Hepatic stellate cell (primary cell): ENCODE results near the gene PLEKHA7.
"Not testable (repeated sequence)": the region's sequence is repeated elsewhere in the genome, so short reads cannot be mapped to it uniquely, and the experiment has no call there.

Experiments
- DNase-seq: peaks from one replicate; pipeline ENCODE4 v3.0.0; 2011; ENCODE audit warnings: low spot score

The PLEKHA7 gene

DNA sequence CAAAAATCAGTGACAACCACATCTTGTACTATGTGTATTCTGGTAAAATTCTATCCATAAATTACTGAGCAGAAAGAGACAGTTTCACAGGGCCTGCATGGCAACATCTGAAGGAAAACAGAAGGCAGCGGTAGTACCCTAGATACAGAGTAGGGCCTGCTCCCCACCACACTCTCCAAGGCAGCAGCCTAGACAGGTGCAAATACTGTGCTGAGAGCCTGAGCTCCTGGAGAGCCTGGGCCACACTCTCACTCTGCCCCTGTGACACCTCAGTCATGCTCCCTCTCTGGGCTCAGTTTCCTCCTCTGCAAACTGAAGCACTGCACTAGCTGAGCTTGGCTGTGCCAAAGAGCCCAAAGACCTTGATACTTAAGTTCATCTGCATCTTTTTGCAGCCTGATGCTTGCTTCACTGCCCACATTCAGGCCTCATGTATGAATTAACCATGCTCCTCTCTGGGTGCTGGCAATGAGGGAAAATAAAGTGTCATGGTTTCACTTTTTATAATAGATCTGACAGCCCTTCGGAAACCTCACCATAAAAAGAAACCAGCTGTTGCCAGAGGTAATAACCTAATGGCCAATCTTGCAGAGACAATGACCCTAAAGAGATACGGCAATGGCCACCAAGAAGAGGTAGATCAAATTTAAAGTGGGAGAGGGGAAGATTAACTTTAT, 104.7 kb downstream of the PLEKHA7 start:
- DNase-seq: no peak

GRCh38 chr11:16905375-16905774, 108.8 kb downstream of the PLEKHA7 start:
- DNase-seq: no peak

DNA sequence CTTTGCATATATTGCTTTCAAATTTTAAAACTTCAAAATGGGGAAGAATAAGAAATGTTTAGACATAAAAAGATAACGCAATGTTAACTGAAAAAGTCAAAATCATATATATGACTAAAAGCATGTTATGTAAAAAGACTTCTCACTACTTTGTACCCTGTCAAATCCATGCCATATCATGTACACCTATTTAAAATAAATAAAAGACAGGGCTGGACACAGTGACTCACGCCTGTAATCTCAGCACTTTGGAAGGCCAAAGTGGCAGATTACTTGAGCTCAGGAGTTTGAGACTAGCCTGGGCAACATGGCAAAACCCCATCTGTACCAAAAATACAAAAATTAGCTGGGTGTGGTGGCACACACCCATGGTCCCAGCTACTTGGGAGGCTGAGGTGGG, 109.5 kb downstream of the PLEKHA7 start:
- DNase-seq: not testable (repeated sequence)

GRCh38 chr11:16902781-16903378, 111.3 kb downstream of the PLEKHA7 start:
- no peak for DNase-seq

GRCh38 chr11:16902182-16902581, 112.0 kb downstream of the PLEKHA7 start:
- DNase-seq: no peak

DNA sequence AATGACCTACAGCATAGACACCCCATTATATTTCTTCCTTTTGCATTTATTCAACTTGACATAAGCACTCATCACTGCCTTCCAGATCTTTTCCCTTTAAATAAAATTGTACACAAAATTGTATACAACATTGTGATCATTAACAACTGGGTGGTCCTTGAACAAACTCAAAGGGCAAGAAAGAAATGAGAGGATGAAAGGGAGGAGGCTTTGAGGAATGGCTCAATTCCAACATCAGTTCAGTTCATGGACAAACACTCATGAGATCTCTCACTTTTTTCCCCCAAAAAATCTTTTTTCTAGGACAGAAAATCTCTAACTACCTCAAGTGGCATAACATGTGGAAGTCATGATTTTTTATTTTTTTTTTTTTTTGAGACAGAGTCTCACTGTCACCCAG, 113.7 kb downstream of the PLEKHA7 start:
- DNase-seq: no peak

DNA sequence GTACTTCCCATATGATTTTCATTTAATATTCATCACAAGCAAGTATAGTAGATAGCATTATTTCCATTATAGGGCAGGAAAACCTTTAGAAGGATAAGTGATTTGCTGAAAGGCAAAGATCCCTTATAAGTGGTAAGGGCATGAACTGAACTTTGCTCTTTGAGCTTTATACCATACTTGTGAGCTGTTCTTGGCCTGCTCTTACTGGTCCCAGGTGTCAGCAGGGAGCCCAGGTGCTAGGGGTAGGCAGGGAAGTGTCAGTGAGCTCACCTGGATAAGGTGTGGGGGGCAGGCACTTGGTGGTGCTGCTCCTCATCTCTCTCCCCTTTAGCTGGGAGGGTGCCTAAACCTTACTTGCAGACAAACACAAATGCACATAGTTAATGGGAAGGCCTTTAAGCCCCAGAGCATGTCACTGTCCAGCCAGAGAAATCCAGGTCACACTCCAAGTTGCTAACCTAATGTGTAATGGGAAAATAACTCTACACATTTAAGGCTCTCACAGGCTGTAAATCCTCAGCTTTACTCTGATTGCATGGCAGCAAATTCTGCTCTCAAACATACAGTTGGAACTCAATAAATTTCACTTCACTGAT, 114.4 kb downstream of the PLEKHA7 start:
- no peak for DNase-seq

- DNase-seq: no peak
These were observed 115.8 kb downstream of the PLEKHA7 start for GRCh38 chr11:16898274-16898985.

GRCh38 chr11:16897470-16898061, 116.6 kb downstream of the PLEKHA7 start:
- no peak for DNase-seq

GRCh38 chr11:16896729-16897469, 117.3 kb downstream of the PLEKHA7 start:
- DNase-seq: no peak

GRCh38 chr11:16895306-16895705, 118.9 kb downstream of the PLEKHA7 start:
- no peak for DNase-seq

- no peak for DNase-seq
These were observed 120.7 kb downstream of the PLEKHA7 start for GRCh38 chr11:16893456-16894066.

GRCh38 chr11:16891964-16892363, 122.2 kb downstream of the PLEKHA7 start:
- DNase-seq: peak; percentile 72

DNA sequence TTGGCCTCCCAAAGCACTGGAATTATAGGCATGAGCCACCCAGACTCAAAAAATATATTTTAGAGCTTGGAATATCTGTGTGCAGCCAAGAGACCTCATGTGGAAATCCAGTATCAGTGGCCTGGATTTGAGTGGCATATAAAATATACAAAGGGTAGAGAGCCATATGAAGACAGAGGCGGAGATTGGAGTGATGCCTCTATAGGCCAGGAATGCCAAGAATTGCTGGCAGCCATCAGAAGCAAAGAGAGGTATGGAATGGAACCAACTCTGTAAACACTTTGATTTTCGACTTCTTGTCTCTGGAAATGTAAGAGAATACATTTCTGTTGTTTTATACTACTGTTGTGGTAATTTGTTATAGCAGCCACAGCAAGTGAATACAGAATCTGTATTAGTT, 123.0 kb downstream of the PLEKHA7 start:
- DNase-seq: no peak

GRCh38 chr11:16890442-16890841, 123.8 kb downstream of the PLEKHA7 start:
- no peak for DNase-seq

DNA sequence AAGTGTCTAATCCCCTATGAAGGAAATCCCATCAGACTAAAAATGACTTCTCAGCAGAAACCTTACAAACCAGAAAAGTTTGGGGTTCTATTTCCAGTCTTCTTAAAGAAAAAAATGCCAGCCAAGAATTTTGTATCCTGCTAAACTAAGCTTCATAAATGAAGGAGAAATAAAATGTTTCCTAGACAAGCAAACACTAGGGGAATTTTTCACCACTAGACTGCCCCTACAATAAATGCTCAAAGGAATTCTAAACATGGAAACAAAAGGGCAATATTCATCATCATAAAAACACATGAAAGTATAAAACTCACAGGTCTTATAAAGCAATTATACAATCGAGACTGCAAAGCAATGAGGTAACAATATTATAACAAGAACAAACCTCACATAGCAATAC, 124.3 kb downstream of the PLEKHA7 start:
- DNase-seq: no peak

DNA sequence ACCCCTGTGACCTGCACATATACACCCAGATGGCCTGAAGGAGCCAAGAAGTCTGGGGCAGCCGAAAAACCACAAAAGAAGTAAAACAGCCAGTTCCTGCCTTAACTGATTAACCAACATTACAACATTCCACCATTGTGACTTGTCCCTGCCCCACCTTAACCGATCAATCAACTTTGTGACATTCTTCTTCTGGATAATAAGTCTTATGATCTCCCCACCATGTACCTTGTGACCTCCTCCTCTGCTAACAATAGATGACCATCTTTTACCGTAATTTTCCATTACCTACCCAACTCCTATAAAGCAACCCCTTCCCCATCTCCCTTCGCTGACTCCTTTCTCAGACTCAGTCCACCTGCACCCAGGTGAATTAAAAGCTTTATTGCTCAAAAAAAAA, 125.2 kb downstream of the PLEKHA7 start:
- not testable (repeated sequence) for DNase-seq

GRCh38 chr11:16887887-16888286, 126.3 kb downstream of the PLEKHA7 start:
- not testable (repeated sequence) for DNase-seq

DNA sequence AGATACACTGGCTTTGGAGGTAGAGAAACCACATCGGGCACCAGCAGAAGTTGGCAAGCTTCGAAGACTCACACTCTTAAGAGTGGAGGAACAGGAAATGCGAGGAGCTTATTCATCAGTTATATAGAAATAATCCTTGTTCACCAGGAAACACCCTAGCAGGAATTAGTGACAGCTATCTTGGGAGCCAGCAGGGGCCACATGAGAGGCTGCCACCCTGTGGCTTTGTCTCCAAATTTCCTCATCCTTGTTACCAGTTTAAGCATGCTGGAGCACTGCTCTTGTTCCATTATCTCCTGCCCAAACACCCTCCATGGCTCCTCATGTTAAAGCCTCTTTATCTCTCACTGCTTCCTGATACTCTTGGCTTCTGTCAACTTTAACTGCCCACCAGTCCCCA, 131.0 kb downstream of the PLEKHA7 start:
- no peak for DNase-seq

- no peak for DNase-seq
These were observed 132.4 kb downstream of the PLEKHA7 start for GRCh38 chr11:16881766-16882165.

DNA sequence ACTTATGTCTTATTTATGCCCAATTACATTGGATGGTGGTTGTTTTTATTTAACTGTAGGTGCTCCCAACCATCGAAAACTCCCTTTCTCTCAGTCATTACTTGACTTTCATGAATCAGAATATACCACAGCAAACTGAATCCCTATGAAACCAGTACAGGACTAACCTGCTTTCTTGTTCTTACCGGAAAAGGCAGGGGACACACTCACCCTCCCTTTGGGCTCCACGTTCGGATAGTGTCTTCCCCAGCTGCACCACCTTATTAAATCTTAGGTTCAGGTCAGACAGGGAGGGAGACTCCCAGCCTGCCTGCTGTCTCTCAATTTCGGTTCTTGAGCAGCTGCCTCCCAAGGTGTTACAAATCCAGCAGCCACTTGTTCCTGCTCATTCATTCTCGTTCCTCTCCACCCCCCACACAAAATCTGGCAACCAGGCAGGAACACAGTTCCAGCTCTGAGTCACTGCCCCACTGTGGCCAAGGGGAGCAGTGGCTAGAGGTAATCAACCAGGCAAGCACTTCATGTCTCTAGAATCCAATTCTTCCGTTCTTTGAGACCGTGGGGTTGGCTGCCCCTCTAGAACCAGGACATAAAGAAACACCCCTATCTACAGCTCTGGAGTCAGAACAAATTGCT, 133.0 kb downstream of the PLEKHA7 start:
- peak; percentile 50 for DNase-seq
